Transverse colon (tissue), 3 donors: ENCODE results near the gene STAB1.

Experiments used
- CTCF ChIP-seq, 5 experiments: fragments of 200-600 bp in 3 of 5; fragments of 450-650 bp in 2 of 5; sonication (generic) in 3 of 5; IDR thresholded peaks; 1 replicate in 2 of 5; 2 replicates in 3 of 5; pipeline ENCODE4 v1.5.1; 2016 to 2017; ENCODE audit warnings: antibody characterized with exemption in 5 of 5, inconsistent platforms in 3 of 5, mild to moderate bottlenecking in 2 of 5, moderate library complexity in 1 of 5
- POLR2A ChIP-seq: fragments of 450-650 bp; IDR thresholded peaks from one replicate; pipeline ENCODE4 v1.6.1; 2016; ENCODE audit warnings: antibody characterized with exemption, mild to moderate bottlenecking, moderate library complexity

DNA sequence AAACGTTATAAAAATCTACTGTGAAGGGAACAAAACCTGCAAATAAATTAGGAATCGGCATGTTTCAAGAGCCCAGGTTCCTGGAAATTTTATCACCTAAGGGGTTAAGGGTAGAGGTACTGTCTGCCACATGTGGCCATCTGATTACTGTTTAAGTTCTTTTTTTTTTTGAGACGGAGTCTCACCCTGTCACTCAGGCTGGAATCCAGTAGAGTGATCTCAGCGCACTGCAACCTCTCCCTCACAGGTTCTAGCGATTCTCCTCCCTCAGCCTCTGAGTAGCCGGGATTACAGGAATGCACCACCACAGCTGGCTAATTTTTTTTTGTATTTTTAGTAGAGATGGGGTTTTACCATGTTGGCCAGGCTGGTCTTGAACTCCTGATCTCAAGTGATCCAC, 77.1 kb downstream of the STAB1 start:
- TF ChIP-seq CTCF (IDR thresholded peaks at IDR 0.05) = no peak
- TF ChIP-seq POLR2A = no peak
